Uterus (tissue), 2 donors: ENCODE results near the gene WNT8A.

ENCODE experiments used
- POLR2A ChIP-seq, 2 donors: fragments of 450-650 bp; IDR thresholded peaks; one replicate each; pipeline ENCODE4 v1.6.1; 2016; ENCODE audit warnings: antibody characterized with exemption in 2 of 2, mild to moderate bottlenecking in 1 of 2, moderate library complexity in 1 of 2
- TF ChIP-seq, protein P1 (sequence below), 4 experiments: fragments of 200-600 bp in 2 of 4; fragments of 450-650 bp in 2 of 4; sonication (generic) in 2 of 4; IDR thresholded peaks; one replicate each; pipeline ENCODE4 v1.5.1; 2016 to 2019; ENCODE audit warnings: antibody characterized with exemption in 4 of 4, mild to moderate bottlenecking in 2 of 4, moderate library complexity in 1 of 4

DNA sequence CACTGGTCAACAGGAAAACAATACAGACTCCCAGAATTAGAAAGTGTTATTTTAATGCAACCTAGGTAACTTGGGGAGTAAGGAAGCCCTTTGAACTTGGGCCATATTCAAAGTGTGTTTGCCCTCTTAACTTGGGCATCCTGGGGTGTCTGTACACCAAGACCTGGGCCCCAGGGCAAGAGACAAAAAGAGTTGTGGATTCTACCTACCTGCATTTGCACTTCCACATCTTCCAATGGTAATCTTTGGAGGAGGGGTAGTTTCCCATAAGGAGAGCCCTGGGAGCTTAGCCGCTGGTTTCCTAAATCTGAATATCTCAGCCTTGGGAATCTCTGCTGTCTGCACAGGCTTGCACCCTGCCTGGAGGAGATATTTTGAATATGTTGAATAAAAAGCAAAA is 8.5 kb downstream of the WNT8A start:
- TF ChIP-seq, protein P1, sequence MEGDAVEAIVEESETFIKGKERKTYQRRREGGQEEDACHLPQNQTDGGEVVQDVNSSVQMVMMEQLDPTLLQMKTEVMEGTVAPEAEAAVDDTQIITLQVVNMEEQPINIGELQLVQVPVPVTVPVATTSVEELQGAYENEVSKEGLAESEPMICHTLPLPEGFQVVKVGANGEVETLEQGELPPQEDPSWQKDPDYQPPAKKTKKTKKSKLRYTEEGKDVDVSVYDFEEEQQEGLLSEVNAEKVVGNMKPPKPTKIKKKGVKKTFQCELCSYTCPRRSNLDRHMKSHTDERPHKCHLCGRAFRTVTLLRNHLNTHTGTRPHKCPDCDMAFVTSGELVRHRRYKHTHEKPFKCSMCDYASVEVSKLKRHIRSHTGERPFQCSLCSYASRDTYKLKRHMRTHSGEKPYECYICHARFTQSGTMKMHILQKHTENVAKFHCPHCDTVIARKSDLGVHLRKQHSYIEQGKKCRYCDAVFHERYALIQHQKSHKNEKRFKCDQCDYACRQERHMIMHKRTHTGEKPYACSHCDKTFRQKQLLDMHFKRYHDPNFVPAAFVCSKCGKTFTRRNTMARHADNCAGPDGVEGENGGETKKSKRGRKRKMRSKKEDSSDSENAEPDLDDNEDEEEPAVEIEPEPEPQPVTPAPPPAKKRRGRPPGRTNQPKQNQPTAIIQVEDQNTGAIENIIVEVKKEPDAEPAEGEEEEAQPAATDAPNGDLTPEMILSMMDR (IDR thresholded peaks at IDR 0.05) = no peak
- TF ChIP-seq POLR2A (IDR thresholded peaks at IDR 0.05) = no peak
